Heart left ventricle (tissue), 16 donors: ENCODE data around the gene RBMS3. TPM values are rescaled to one million over a fixed set of nuclear protein-coding genes. Genes with fewer than 3 reads are reported as not detected.

Experiments used
- ATAC-seq, 4 donors: fragments of 200-7000 bp; cut with Tn5 transposase; one replicate each; pipeline ENCODE4 v1.9.1; 2020 to 2022; ENCODE audit warnings: moderate library complexity in 4 of 4, mild to moderate bottlenecking in 3 of 4, moderate number of reproducible peaks in 1 of 4
- DNase-seq, 5 donors: peaks; one replicate each; pipeline ENCODE4 v3.0.0-alpha.2; 2020
- H3K27ac ChIP-seq, 12 donors: fragments of 200-600 bp; sonication (generic) in 4 of 12; one replicate each; pipeline versions ENCODE4 v1.5.0 to v1.8.0; 2016 to 2022; ENCODE audit warnings: mild to moderate bottlenecking in 2 of 12
- H3K27me3 ChIP-seq, 9 donors: fragments of 200-600 bp; sonication (generic) in 2 of 9; one replicate each; pipeline versions ENCODE4 v1.5.1 to v1.8.0; 2016 to 2022; ENCODE audit warnings: mild to moderate bottlenecking in 3 of 9
- H3K36me3 ChIP-seq, 9 donors: fragments of 200-600 bp; sonication (generic) in 2 of 9; one replicate each; pipeline versions ENCODE4 v1.5.0 to v1.8.0; 2018 to 2022; ENCODE audit warnings: mild to moderate bottlenecking in 2 of 9
- H3K4me1 ChIP-seq, 12 donors: fragments of 200-600 bp; sonication (generic) in 4 of 12; one replicate each; pipeline versions ENCODE4 v1.5.0 to v1.8.0; 2016 to 2022; ENCODE audit warnings: mild to moderate bottlenecking in 3 of 12
- H3K4me3 ChIP-seq, 12 donors: fragments of 200-600 bp; sonication (generic) in 4 of 12; one replicate each; pipeline versions ENCODE4 v1.5.0 to v1.8.0; 2017 to 2022; ENCODE audit warnings: mild to moderate bottlenecking in 9 of 12, moderate library complexity in 4 of 12
- H3K9me3 ChIP-seq, 12 donors: fragments of 200-600 bp; sonication (generic) in 4 of 12; one replicate each; pipeline versions ENCODE4 v1.5.0 to v1.8.0; 2016 to 2022; ENCODE audit warnings: mild to moderate bottlenecking in 1 of 12
- POLR2A ChIP-seq, 2 donors: fragments of 450-650 bp; IDR thresholded peaks; one replicate each; pipeline ENCODE4 v1.6.1; 2017; ENCODE audit warnings: antibody characterized with exemption in 2 of 2, mild to moderate bottlenecking in 2 of 2, moderate library complexity in 2 of 2
- WGBS, 4 donors: extraction: QIAGEN DNeasy Blood & Tissue Kit in 2 of 4; methylation state at CpG; one replicate each; pipeline versions ENCODE4 v1.1.5 to v1.1.7; 2013 to 2018; 5-methylcytosine and 5-hydroxymethylcytosine counted together
- intact Hi-C, 10 donors: fragments of 100-400 bp; cut with DNase I; formaldehyde crosslinking; loops; one replicate each; pipeline versions ENCODE4 v1.11.1 to v1.14.2; 2022
- polyA plus RNA-seq, 2 donors: library from polyadenylated mRNA; stranded (reverse); fragments of 200-250 nt; gene quantifications; one replicate each; pipeline ENCODE4 v1.2.3, GENCODE V29; 2013
- total RNA-seq, 9 donors: library from RNA; depleted of rRNA in 2 of 9; stranded (reverse); fragments of >200 nt in 2 of 9; fragmentation: NEBNext Ultra II Directional in 3 of 9; extraction: Animal tissue kit (Norgen Biotek cat#: 25700) in 3 of 9; gene quantifications; one replicate each; pipeline versions ENCODE4 v1.1.0 to v1.2.4, GENCODE V29; 2016 to 2023
- TF ChIP-seq, protein P1 (sequence below), 12 donors: fragments of 200-600 bp; sonication (generic) in 4 of 12; IDR thresholded peaks; one replicate each; pipeline versions ENCODE4 v1.5.0 to v1.8.0; 2018 to 2022; ENCODE audit warnings: antibody characterized with exemption in 12 of 12, mild to moderate bottlenecking in 5 of 12
- donor health status: ischemic (EF 13 %, LVEDD 7.1; RV severe dilation, severe dysfunction).
- donor health status: healthy with polysubstance abuse.
- donor health status: DM: no; HTN: yes; CAD: no.
- donor health status: DM: no; HTN: no; CAD: no.
- donor health status: ischemic (EF 25% LVEDD 6.9; RV normal size, moderate dysfunction).
- donor health status: ischemic (EF 25% LVEDD 5.7; RV mildly dilated, moderate dysfunction).
- donor health status: healthy.
- donor health status: DM: yes; HTN: yes; CAD: no.
- donor health status: ischemic (EF 35%, LVEDD 5.7; RV mildly dilated, moderate dysfunction).
- donor health status: nonischemic (EF 11% LVEDD 7.7; RV severe dilation, severe dysfunction).
- donor health status: DM: yes; HTN: yes; CAD: no.
- donor health status: PGD.
- donor health status: ischemic (EF 29% LVEDD 5.4; RV normal size, mild dysfunction).
- donor health status: nonischemic (EF 23%, LVEDD 6.1; RV moderate dilation, normal function).

Gene RBMS3
- total and polyA plus RNA-seq, 11 donors: 4.8 to 35.6 (median 26.1) TPM

DNA sequence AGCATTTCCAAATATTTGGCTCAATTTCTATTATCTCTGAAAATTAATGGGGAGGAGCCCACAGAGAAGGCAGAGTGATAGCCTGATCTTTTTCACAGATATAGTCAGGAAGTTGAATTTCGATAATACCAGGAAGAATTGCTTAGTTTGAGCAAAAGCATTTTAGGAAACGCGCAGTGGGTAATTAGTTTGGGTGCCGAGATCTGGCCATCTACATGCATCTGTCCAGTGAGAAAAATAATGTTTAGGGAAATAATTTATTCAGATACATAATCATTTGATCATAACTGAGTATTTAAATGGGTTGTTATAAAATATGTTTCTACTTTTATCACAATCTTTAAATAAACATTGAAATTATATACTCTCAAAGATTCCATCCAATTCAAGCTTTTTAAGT lies 653.9 kb downstream of the RBMS3 start:
- H3K27ac ChIP-seq: no peak overlapping the region
- ATAC-seq: no peak
- intact Hi-C loops: no loop called here
- H3K4me3 ChIP-seq: no peak overlapping the region
- H3K9me3 ChIP-seq: no peaks in the 10 kb centered on the region
- 53 to 67% (median 61%) methylated on average over 4 of the region's 4 CpGs for WGBS, 4 donors
- no peak for DNase-seq
- peaks cover 0 to 11% (median 0%) of the 10 kb centered on the region in 9 donors for H3K36me3 ChIP-seq
- peaks cover 0 to 38% (median under 1%) of the 10 kb centered on the region in 12 donors for H3K4me1 ChIP-seq
- TF ChIP-seq, protein P1, sequence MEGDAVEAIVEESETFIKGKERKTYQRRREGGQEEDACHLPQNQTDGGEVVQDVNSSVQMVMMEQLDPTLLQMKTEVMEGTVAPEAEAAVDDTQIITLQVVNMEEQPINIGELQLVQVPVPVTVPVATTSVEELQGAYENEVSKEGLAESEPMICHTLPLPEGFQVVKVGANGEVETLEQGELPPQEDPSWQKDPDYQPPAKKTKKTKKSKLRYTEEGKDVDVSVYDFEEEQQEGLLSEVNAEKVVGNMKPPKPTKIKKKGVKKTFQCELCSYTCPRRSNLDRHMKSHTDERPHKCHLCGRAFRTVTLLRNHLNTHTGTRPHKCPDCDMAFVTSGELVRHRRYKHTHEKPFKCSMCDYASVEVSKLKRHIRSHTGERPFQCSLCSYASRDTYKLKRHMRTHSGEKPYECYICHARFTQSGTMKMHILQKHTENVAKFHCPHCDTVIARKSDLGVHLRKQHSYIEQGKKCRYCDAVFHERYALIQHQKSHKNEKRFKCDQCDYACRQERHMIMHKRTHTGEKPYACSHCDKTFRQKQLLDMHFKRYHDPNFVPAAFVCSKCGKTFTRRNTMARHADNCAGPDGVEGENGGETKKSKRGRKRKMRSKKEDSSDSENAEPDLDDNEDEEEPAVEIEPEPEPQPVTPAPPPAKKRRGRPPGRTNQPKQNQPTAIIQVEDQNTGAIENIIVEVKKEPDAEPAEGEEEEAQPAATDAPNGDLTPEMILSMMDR (IDR thresholded peaks at IDR 0.05): no peak
- no peak for TF ChIP-seq POLR2A (IDR thresholded peaks at IDR 0.05)
- H3K27me3 ChIP-seq: no peaks in the 10 kb centered on the region

DNA sequence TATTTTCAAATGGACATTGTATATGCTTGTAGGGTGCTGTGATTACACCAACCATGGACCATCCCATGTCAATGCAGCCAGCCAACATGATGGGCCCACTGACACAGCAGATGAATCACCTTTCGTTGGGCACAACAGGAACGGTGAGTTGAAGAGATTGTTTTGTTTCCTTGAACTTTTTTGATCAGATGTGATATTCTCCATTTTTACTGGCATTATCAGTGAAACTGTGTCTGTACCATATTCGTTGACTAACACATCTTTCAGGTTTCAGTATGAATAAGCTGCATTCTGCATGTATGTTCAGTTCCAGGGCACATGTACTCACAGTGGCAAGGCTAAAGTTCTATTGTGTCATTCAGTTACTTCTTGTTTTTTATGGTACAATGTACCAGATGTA lies 655.2 kb downstream of the RBMS3 start:
- Histone ChIP-seq H3K27me3 (no peaks in the 10 kb centered on the region), H3K4me1 (peaks cover 0 to 43% (median 6%) of the 10 kb centered on the region in 12 donors), H3K27ac (no peak overlapping the region), H3K9me3 (no peaks in the 10 kb centered on the region), H3K4me3 (no peak overlapping the region), H3K36me3 (peaks cover 0 to 11% (median 0%) of the 10 kb centered on the region in 9 donors)
- intact Hi-C loops: no loop called here
- ATAC-seq (no peak), DNase-seq (no peak)
- no peak for TF ChIP-seq POLR2A (IDR thresholded peaks at IDR 0.05)
- TF ChIP-seq, protein P1 (IDR thresholded peaks at IDR 0.05): no peak
- 94 to 98% (median 95%) methylated on average over 3 of the region's 3 CpGs for WGBS, 4 donors

DNA sequence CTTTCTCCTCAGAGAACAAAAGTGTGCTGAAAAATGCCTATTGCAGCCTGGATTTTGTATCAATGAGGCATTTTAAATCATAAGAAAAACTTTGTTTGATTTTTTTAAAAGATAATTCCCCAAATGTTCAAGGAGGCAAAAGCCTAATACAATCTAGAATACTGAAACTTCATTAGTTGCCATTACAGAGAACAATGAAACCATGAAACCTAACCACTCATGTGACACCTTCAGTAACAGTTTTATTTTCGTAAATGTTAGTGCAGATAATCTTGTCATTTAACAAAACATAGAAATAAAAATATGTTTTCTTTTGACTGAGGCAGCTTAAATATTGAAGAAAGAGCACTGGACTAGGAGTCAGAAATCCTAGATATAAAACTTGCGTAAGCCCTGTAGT lies 655.9 kb downstream of the RBMS3 start:
- no peak for TF ChIP-seq POLR2A (IDR thresholded peaks at IDR 0.05)
- TF ChIP-seq, protein P1 (IDR thresholded peaks at IDR 0.05): no peak
- no peak for DNase-seq
- peaks cover 0 to 11% (median 0%) of the 10 kb centered on the region in 9 donors for H3K36me3 ChIP-seq
- H3K4me3 ChIP-seq: no peak overlapping the region
- intact Hi-C loops: no loop called here
- no peaks in the 10 kb centered on the region for H3K27me3 ChIP-seq
- no peak for ATAC-seq
- no peak overlapping the region for H3K27ac ChIP-seq
- 94 to 97% (median 96%) methylated on average over 2 of the region's 2 CpGs for WGBS, 4 donors
- H3K9me3 ChIP-seq: no peaks in the 10 kb centered on the region
- peaks cover 0 to 40% (median 6%) of the 10 kb centered on the region in 12 donors for H3K4me1 ChIP-seq

DNA sequence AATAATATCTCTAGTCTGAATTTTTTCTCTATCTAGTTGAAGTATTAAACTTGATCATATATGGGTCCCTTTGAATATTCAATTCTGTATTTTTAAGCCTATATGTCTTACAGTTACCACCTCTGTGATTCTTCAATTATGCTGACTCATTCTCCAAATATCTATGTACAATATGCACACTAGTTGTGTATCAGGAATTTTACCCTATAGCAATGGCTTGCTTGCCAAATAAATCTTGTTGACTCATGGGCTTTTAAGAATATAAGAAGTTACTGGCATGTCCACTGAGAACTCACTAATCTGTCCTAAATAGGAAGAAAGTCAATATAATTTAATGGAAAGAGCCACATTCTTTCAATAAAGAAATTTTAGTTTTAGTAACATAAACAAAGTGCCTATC lies 656.3 kb downstream of the RBMS3 start:
- Histone ChIP-seq H3K36me3 (peaks cover 0 to 11% (median 0%) of the 10 kb centered on the region in 9 donors), H3K27me3 (no peaks in the 10 kb centered on the region), H3K27ac (no peak overlapping the region), H3K4me3 (no peak overlapping the region), H3K9me3 (no peaks in the 10 kb centered on the region), H3K4me1 (peaks cover 0 to 38% (median 6%) of the 10 kb centered on the region in 12 donors)
- intact Hi-C loops: no loop called here
- no peak for DNase-seq
- no peak for ATAC-seq
- TF ChIP-seq, protein P1 (IDR thresholded peaks at IDR 0.05): no peak
- no peak for TF ChIP-seq POLR2A (IDR thresholded peaks at IDR 0.05)
